22Rv1 (cell line): ENCODE measurements around the gene PKIB.
"Not testable (repeated sequence)": the region's sequence is repeated elsewhere in the genome, so short reads cannot be mapped to it uniquely, and the experiment has no call there.

Experiments used
- H3K27ac ChIP-seq: fragments of 450-650 bp; 2 replicates; pipeline ENCODE4 v1.5.1; 2017
- CTCF ChIP-seq: fragments of 450-650 bp; IDR thresholded peaks from 2 replicates; pipeline ENCODE4 v1.5.1; 2017; ENCODE audit warnings: mild to moderate bottlenecking
- ZFX ChIP-seq: fragments of 450-650 bp; IDR thresholded peaks from 2 replicates; pipeline ENCODE4 v1.6.1; 2017; ENCODE audit warnings: antibody characterized with exemption, borderline replicate concordance

The PKIB gene

DNA sequence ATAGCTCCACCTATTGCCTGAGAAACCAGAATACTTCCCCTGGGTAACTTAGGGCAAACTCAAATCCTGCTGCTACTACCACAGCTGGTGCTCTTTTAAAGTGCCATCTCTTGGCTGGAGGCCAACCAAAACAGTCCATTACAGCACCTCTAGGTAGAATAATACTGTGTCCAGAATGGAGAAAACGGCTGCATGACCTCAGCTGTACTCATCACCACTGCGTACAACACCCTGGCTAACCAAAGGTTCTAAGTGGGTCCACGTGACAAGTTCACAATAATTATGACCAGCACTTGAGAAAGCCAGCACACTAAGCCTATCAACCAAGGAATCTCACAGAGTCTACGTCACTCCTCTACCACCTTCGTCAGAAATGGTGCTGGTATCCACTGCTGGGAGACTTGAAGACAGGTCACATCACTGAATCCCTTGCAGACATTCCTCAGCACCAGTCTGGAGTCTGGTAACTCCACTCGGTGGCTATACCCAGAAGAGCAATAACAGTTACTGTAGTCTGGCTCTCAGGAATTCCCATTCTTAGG is 40.9 kb upstream of the PKIB start:
- H3K27ac ChIP-seq, result no peak overlapping the region
- TF ChIP-seq CTCF (no peak), ZFX (no peak)

DNA sequence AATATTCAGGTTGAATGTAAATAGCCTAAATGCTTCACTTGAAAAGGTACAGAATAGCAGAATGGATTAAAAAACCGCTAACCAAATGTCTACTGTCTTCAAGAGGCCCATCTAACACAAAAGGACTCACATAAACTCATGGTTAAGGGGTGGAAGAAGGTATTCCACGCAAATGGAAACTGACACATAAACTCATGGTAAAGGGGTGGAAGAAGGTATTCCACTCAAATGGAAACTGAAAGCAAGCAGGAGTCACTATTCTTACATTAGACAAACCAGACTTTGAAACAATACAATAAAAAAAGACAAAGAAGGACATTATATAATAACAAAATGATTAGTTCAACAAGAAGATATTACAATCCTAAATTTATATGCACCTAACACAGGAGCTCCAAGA is 38.3 kb upstream of the PKIB start:
- TF ChIP-seq CTCF (no peak), ZFX (no peak)
- H3K27ac ChIP-seq, result no peak overlapping the region

DNA sequence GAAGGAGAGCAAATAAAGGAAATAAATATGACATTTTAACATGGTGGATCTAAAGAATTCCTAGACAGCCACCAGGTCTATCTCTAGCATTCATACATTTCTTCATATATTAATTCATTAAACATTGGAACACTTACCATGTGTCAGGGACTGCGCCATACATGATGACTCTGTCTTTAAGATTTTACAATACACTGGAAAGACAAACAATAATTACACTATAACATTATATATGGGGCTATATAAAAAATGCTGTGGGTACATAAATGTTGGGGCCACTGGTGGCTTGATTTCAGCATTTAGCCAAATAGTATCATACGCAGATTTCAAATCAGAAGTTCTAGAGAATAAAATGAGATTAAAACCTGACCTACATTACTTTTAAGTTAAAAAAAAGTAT is 33.3 kb upstream of the PKIB start:
- H3K27ac ChIP-seq, result no peak overlapping the region
- TF ChIP-seq CTCF, result no peak
- TF ChIP-seq ZFX, result no peak

DNA sequence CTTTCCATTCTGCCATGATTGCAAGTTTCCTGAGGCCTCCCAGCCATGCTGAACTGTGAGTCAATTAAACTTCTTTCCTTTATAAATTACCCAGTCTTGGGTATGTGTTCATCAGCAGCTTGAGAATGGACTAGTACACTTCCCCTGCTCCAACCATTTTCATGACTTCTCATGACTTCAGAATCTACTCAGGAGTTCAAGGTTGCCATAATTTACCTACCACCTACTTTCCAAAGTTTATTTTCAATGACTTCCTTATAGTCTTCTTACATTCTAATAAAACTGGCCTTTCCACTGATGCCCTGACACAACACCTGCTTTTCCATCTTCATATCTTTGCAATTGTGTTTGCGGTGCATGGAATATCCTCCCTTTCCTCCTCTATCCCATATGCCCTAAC is 31.2 kb upstream of the PKIB start:
- no peak overlapping the region for H3K27ac ChIP-seq
- no peak for TF ChIP-seq ZFX
- no peak for TF ChIP-seq CTCF

- H3K27ac ChIP-seq, result no peak overlapping the region
- TF ChIP-seq ZFX (no peak), CTCF (peak; percentile 12; the same call in 1 of the 2 replicates)
Measured at GRCh38 chr6:122580737-122581136, 29.5 kb upstream of the PKIB start.

GRCh38 chr6:122589115-122589514 is 21.1 kb upstream of the PKIB start:
- TF ChIP-seq ZFX, result no peak
- TF ChIP-seq CTCF, result no peak

GRCh38 chr6:122598295-122598694 is 11.9 kb upstream of the PKIB start:
- H3K27ac ChIP-seq, result not testable (repeated sequence)

More at GRCh38 chr6:122589115-122589514, 21.1 kb upstream of the PKIB start:
- no peak overlapping the region for H3K27ac ChIP-seq

GRCh38 chr6:122604676-122605075 is 5.5 kb upstream of the PKIB start:
- TF ChIP-seq CTCF, result no peak
- TF ChIP-seq ZFX, result no peak
- H3K27ac ChIP-seq, result no peak overlapping the region
